Ovary (tissue), 9 donors: Measurements from ENCODE around the gene SPSB3. TPM values are rescaled to one million over a fixed set of nuclear protein-coding genes. Genes with fewer than 3 reads are reported as not detected.

Experiments
- DNase-seq, 5 donors: peaks; one replicate each; pipeline ENCODE4 v3.0.0-alpha.2; 2019 to 2020
- H3K27ac ChIP-seq, 2 donors: fragments of 200-600 bp; one replicate each; pipeline versions ENCODE4 v1.5.1 to v1.8.0; 2019 to 2022
- H3K27me3 ChIP-seq: fragments of 200-600 bp; one replicate; pipeline ENCODE4 v1.8.0; 2022
- H3K36me3 ChIP-seq: fragments of 200-600 bp; sonication (generic); one replicate; pipeline ENCODE4 v1.5.1; 2019
- H3K4me1 ChIP-seq: one replicate; pipeline ENCODE4 v1.8.1; 2013; ENCODE audit warnings: mild to moderate bottlenecking, moderate library complexity; ENCODE audit not compliant: insufficient read depth
- H3K4me3 ChIP-seq: fragments of 200-600 bp; sonication (generic); one replicate; pipeline ENCODE4 v1.5.1; 2017
- H3K9me3 ChIP-seq, 2 donors: fragments of 200-600 bp in 1 of 2; sonication (generic) in 1 of 2; one replicate each; pipeline versions ENCODE4 v1.5.1 to v1.8.1; 2013 to 2019; ENCODE audit warnings: mild to moderate bottlenecking in 1 of 2, moderate library complexity in 1 of 2
- EP300 ChIP-seq: sonication (generic); formaldehyde crosslinking; IDR thresholded peaks from one replicate; pipeline ENCODE4 v1.6.1; 2017; ENCODE audit warnings: antibody characterized with exemption
- POLR2A ChIP-seq: fragments of 450-650 bp; IDR thresholded peaks from one replicate; pipeline ENCODE4 v1.6.1; 2017; ENCODE audit warnings: antibody characterized with exemption, mild to moderate bottlenecking, moderate library complexity
- WGBS, 3 donors: extraction: QIAGEN DNeasy Blood & Tissue Kit in 1 of 3; methylation state at CpG; one replicate each; pipeline versions ENCODE4 v1.1.5 to v1.1.7; 2013 to 2017; 5-methylcytosine and 5-hydroxymethylcytosine counted together
- intact Hi-C, 4 donors: fragments of 100-400 bp; cut with DNase I; formaldehyde crosslinking; loops; one replicate each; pipeline versions ENCODE4 v1.11.0 to v1.15.1; 2022 to 2023
- polyA plus RNA-seq, 2 donors: library from polyadenylated mRNA; stranded (reverse); fragments of 200-250 nt in 1 of 2; fragments of 350-450 nt in 1 of 2; fragmentation: Illumina TruSeq in 1 of 2; extraction: RNeasy Lipid Tissue Mini Kit (QIAGEN cat#74804) in 1 of 2; gene quantifications; one replicate each; pipeline ENCODE4 v1.2.3, GENCODE V29; 2013 to 2014
- total RNA-seq, 7 donors: library from RNA; depleted of rRNA in 2 of 7; stranded (reverse); fragments of >200 nt in 2 of 7; fragmentation: NEBNext Ultra II Directional in 3 of 7; extraction: Animal tissue kit (Norgen Biotek cat#: 25700) in 3 of 7; gene quantifications; one replicate each; pipeline versions ENCODE4 v1.1.0 to v1.2.4, GENCODE V29; 2016 to 2023
- TF ChIP-seq, protein P1 (sequence below), 3 donors: fragments of 450-650 bp in 2 of 3; fragments of 200-600 bp in 1 of 3; IDR thresholded peaks; one replicate each; pipeline versions ENCODE4 v1.5.1 to v1.8.0; 2016 to 2022; ENCODE audit warnings: antibody characterized with exemption in 3 of 3, mild to moderate bottlenecking in 1 of 3
- donor health status: DM: no; HTN: no; CAD: no; lungs with moderate emphysema.
- donor health status: DM: no; HTN: no; CAD: no.
- donor health status: Bipolar disorder and iron deficiency.
- donor health status: DM: yes; HTN: yes; CAD: no.
- donor health status: DM: no; HTN: no; CAD: no.
- donor health status: DM: yes; HTN: yes; CAD: no.

Gene SPSB3
- total and polyA plus RNA-seq, 9 donors = 2.4 to 138 (median 57.6) TPM

DNA sequence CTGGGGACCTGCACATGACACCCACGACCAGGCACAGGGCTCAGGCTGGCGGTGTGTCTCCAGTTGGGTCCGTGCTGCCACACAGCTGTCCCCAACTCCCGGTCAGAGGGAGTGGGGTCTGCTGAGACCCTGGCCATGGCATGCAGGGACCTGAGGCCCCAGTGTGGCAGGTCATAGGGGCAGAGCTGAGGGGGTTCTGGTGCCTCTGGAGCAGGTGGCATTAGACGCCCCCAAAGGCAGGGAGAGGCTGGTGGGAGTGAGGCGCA, 4.6 kb upstream of the SPSB3 start:
- peak in 1 of 5 donors; percentile 24 for DNase-seq
- intact Hi-C loops = no loop called here
- Histone ChIP-seq H3K9me3 (no peaks in the 10 kb centered on the region), H3K27me3 (no peaks in the 10 kb centered on the region), H3K4me1 (no peaks in the 10 kb centered on the region), H3K27ac (no peak overlapping the region), H3K4me3 (no peak overlapping the region), H3K36me3 (no peaks in the 10 kb centered on the region)
- TF ChIP-seq POLR2A (no peak), EP300 (no peak)
- TF ChIP-seq, protein P1, sequence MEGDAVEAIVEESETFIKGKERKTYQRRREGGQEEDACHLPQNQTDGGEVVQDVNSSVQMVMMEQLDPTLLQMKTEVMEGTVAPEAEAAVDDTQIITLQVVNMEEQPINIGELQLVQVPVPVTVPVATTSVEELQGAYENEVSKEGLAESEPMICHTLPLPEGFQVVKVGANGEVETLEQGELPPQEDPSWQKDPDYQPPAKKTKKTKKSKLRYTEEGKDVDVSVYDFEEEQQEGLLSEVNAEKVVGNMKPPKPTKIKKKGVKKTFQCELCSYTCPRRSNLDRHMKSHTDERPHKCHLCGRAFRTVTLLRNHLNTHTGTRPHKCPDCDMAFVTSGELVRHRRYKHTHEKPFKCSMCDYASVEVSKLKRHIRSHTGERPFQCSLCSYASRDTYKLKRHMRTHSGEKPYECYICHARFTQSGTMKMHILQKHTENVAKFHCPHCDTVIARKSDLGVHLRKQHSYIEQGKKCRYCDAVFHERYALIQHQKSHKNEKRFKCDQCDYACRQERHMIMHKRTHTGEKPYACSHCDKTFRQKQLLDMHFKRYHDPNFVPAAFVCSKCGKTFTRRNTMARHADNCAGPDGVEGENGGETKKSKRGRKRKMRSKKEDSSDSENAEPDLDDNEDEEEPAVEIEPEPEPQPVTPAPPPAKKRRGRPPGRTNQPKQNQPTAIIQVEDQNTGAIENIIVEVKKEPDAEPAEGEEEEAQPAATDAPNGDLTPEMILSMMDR (IDR thresholded peaks at IDR 0.05) = no peak
- WGBS, 3 donors = 87 to 93% (median 89%) methylated on average over 6 of the region's 6 CpGs

- Histone ChIP-seq H3K9me3 (no peaks in the 10 kb centered on the region), H3K4me3 (no peak overlapping the region), H3K27ac (no peak overlapping the region), H3K4me1 (peaks cover 3% of the 10 kb centered on the region), H3K36me3 (no peaks in the 10 kb centered on the region), H3K27me3 (no peaks in the 10 kb centered on the region)
- peak; percentile 10 to 40 (median 30) for DNase-seq
- 83 to 88% (median 85%) methylated on average over 47 to 51 of the region's 51 CpGs for WGBS, 3 donors
- intact Hi-C loops = no loop called here
- no peak for TF ChIP-seq POLR2A
- TF ChIP-seq EP300 = no peak
These were observed 4.1 kb upstream of the SPSB3 start for GRCh38 chr16:1786242-1787055.

- Histone ChIP-seq H3K36me3 (no peaks in the 10 kb centered on the region), H3K4me3 (no peak overlapping the region), H3K4me1 (peaks cover 5% of the 10 kb centered on the region), H3K27me3 (no peaks in the 10 kb centered on the region), H3K27ac (no peak overlapping the region), H3K9me3 (no peaks in the 10 kb centered on the region)
- TF ChIP-seq, protein P1 (IDR thresholded peaks at IDR 0.05) = no peak
- no peak for TF ChIP-seq POLR2A
- no peak for TF ChIP-seq EP300
- WGBS, 3 donors = 80 to 84% (median 82%) methylated on average over 14 of the region's 14 CpGs
- peak in 2 of 5 donors; percentile 22 to 34 for DNase-seq
- intact Hi-C loops = no loop called here
These were observed 3.4 kb upstream of the SPSB3 start for GRCh38 chr16:1785846-1786170.

DNA sequence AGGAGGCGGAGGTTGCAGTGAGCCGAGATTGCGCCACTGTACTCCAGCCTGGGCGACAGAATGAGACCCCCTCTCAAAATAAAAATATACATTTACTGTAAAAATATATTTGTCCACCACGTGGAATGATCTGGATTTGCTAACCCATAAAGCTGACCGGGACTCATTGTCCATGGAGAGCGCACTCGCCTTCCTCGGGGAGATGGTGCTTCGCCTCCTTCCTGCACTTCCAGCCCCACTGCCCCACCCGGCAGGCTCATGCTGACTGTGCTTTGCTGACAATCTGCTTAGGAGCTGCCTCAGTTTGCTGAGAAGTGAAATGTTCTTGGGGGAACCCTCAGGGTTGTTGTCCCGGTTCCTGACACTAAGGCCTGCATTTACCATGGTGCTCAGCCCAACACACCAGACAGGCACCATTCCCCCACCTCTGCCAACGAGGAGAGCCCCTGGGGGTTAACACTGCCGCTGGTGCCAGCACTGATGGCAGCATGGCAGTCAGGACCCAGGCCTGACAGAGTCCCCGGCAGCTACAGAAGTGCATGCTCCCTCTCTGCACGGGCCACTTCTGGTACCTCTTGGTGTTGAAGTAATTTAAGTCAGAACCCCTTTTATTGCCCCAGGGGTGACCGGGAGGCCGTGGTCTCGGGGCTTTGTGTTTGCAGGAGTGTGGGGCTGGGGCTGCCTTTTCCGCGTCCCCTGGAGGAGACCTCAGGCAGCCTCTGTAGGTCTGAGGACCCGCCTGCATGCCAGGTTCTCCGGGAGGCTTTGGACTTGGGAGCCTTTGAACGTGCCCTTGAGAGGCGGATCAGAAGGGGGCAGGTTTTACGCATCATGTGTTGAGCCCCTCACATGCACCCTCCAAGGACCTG, 2.8 kb upstream of the SPSB3 start:
- peaks cover 8% of the 10 kb centered on the region for H3K4me1 ChIP-seq
- H3K27me3 ChIP-seq = no peaks in the 10 kb centered on the region
- no peak overlapping the region for H3K4me3 ChIP-seq
- no peak for TF ChIP-seq POLR2A
- TF ChIP-seq EP300 = no peak
- TF ChIP-seq, protein P1 (IDR thresholded peaks at IDR 0.05) = no peak
- peak; percentile 8 to 36 (median 21) for DNase-seq
- H3K36me3 ChIP-seq = no peaks in the 10 kb centered on the region
- no peak overlapping the region for H3K27ac ChIP-seq
- intact Hi-C loops = no loop called here
- H3K9me3 ChIP-seq = no peaks in the 10 kb centered on the region
- WGBS, 3 donors = 81 to 85% (median 81%) methylated on average over 25 to 26 of the region's 26 CpGs
